ENCODE measurements around the gene BRSK1.
"Not testable (repeated sequence)": the region's sequence is repeated elsewhere in the genome, so short reads cannot be mapped to it uniquely, and the experiment has no call there.

Gene BRSK1

DNA sequence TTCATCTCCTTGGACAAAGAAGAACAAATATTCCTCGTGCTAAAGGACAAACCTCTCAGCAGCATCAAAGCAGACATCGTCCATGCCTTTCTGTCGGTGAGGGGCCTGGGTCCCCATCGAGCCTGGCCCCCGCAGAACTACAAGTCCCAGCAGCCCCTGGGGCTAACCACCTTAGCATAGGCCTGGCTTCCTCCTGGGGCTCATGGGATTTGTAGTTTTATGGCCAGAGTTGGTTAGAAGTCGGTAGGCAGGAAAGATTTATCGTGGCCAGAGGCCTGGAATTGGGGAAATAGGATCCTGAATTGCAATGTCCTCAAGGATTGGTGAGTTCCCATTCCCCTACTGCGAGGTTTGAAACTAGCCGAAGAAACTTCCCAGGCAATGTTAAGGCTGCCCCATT, 21.7 kb downstream of the BRSK1 start:
- peak; percentile 11 for DNase-seq

DNA sequence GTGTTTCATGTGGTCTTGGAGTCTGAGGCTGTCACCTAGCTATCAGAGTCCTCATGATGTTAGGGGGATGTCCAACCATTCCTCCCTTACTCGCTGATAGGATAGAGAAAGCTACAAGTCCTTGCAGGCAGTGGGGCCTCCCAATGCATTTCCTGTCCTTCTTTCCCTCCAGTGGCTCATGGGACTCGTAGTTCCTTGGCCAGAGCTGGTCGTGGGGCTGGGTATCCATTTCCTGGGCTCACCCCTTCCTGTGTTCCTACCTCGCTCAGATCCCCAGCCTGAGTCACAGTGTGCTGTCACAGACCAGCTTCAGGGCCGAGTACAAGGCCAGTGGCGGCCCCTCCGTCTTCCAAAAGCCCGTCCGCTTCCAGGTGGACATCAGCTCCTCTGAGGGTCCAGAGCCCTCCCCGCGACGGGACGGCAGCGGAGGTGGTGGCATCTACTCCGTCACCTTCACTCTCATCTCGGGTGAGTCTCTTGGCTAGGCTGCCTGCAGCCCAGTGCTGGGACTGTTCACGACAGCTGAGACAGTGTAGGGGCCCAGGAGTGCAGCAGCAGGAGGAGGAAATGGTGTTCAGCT, 22.3 kb downstream of the BRSK1 start:
- DNase-seq = no peak

DNA sequence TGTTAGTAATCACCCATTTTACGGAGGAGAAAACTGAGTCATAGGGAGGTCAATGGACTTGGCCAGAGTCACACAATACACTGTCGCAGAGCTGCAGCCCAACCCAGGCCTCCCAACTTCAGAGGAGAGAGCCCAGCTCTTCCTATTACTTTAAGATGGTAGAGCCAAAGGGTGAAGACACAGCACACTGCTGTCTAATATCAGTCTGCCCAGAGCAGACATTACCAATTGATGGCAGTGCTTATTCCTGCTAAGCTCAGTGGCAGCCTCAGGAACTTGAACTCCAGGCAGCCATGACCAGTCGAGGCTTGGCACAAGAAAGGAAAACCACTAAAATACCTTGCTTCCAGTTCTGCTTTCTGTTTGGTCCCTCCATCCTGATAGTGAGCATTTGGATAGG, 22.9 kb downstream of the BRSK1 start:
- DNase-seq = no peak

DNA sequence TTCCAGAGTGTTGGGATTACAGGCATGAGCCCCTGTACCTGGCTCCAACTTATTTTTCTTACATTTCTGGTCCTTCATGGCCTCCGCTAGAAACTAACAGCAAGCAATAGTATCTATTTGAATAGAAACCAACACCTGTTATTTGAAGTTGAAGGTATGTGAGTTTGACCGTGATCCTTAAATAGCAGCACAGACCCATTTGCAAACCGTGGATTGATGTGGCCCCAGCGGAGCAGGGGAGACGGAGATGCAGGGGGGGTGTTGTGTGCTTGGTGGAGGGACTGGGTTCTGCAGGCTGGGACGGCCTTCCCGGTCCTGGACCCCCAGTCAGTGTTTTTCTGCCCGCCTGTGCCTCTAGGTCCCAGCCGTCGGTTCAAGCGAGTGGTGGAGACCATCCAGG, 24.5 kb downstream of the BRSK1 start:
- no peak for DNase-seq

DNA sequence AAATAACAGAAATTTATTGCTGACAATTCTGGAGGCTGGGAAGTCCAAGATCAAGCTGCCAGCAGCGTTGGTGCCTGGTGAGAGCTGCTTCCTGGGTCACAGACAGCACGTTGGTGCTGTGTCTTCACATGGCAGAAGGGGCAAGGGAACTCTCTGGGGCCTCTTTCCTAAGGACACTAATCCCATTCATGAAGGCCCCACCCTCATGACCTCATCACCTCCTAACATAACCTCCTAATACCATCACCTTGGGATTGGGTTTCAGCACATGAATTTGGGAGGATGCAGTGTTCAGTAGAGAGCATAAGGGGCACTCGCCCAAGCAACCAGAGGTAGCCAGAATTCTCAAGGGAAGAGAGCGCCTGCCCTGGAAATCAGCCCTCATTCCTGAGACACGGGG, 25.7 kb downstream of the BRSK1 start:
- DNase-seq = no peak

DNA sequence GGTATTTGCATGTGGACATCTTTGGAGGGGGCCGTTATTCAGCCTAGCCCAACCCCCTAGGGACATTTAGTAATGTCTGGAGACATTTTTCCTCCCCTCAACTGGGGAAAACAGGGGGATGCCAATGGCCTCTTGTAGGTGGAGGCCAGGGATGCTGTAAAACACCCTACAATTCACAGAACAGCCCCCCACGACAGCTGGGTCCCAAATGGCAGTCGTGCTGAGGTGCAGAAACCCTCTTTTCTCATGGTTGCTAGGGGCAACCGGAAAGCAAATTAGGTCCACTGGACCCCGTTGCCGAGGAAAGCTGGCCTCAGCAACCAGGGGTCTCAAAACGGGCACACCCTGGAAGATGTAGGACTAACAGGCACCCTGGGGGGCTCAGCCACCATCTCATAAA, 26.7 kb downstream of the BRSK1 start:
- no peak for DNase-seq

DNA sequence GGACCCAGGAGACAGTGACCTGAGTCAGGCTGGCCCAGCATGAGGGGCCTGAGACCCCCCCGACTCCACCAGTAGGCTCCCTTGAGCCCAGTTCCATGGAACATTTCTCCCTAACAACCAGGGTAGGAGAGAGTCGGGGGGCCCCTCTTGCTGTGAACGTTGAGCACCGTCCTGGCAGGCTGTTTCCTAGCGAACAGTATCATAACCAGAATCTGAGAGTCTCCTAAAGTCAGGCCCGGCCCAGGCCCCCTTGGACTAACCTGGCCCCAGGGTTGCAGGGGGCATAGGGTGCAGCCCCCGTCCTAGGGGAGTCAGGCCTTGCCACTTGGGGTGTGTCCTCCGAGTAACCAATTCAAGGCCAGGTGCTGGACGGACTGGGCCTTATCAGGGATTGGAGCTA, 27.6 kb downstream of the BRSK1 start:
- no peak for DNase-seq

DNA sequence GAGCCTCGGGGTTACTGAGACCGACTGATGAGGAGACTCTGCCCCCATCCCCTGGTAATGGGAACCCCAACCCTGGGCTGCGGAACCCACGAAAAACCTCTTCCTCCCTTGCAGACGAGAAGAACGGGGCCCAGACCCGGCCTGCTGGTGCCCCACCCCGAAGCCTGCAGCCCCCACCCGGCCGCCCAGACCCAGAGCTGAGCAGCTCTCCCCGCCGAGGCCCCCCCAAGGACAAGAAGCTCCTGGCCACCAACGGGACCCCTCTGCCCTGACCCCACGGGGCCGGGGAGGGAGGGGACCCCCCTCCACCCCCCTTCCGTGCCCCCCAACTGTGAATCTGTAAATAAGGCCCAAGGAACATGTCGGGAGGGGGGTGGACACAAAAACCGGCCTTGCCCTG, 28.0 kb downstream of the BRSK1 start:
- DNase-seq = no peak

DNA sequence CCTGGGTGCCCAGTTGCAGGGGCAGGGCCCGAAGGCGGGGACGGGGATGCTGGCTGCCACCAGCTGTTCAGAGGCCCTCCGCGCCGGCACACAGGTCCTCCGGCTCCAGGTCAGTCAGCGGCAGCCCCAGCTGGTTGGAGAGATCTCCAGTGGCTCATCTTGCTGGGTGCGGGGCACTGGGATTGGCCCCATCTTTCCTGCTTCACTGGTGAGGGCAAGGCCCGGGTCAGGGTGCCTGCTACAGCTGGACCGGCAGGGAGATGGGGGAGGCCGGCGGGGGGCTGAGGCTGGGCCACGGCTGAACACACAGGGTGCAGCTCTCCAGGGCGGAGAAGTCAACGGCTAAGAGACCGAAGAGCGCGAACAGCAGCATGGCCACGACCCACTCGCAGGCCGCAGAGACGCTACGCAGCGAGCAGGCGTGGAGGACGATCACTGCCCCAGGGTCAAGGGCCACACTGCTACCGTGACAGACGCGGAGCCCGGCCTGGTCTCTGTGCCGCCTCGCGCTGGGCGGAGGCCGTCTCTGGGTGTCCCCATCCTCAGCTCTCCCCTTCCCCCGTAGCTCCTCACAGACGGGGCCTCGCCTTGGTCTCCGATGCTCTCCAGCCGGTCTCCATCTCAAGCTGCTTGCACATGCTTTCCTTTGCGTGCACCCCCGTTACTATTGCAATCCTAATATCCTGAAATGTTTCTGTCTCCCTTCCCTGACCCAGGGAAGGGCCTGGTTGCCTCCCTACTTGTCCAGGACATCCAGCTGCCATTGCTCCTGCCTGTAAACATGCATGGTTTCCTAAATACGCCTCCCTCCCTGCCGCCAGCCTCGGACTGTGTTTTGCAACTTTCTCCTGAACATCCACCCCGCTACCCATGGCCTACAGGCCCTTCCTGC, 29.1 kb downstream of the BRSK1 start:
- DNase-seq = no peak

DNA sequence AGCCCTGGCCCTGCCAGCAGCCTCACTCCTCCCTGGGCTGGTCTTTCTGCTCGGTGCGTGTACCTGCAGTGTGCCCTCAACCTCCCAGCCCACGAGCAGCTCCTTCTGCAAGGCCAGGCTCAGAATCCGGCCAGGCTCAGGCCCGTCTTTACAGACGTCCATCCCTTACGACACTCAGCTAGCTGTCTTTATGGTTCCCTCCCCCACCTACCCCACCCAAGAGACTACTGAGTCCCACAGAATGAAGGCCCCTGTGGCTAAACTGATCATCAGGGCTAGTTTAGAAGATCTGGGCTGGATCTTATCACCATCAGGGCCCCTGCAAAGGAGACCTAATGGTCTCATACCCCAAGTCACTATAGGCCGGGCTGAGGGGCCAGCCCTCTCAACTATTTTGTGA, 30.6 kb downstream of the BRSK1 start:
- no peak for DNase-seq

DNA sequence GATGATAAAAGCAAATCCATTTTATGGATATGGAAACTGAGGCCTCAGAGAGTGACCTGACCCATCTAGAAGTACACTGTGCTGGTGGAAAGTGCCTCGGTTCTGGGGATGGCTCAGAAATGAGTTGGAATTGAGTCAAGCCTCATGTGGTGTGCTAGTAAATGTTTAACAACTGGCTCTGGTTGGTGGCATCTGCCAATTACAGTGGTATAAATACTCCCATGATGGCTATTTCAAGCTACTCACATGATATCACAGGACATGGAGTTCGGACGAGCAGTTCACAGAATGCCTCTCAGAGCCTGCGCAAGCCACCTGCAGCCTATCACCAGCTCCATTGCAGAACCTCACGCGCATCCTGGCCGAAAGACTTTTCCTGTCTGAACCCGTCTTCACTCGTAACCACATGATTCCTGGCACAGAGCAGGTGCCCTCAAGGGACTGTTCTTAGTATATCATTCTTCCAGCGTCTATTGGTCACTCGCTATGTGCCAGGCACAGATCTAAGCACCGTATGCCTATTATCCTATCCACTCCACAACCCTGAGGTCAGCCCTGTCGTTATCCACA, 32.2 kb downstream of the BRSK1 start:
- DNase-seq = no peak

DNA sequence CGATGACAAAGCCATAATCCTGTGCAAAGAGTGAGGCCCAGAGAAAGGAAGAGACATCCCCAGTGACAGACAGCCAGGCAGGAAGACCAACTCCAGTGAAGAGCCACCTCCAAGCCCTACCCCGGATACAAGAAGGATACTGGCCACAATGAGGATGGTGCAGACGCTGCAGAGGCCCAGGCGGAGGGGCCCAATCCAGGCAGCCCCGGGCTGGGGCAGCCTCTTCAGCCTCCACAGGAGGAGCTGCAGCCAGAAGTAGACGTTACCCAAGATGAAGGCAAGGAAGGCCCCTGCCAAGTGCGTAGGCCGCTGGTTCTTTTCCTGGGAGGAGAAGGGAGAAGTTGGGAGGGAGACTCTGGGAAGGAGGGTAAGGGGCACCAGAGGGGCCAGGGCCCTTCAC, 32.8 kb downstream of the BRSK1 start:
- DNase-seq = no peak

DNA sequence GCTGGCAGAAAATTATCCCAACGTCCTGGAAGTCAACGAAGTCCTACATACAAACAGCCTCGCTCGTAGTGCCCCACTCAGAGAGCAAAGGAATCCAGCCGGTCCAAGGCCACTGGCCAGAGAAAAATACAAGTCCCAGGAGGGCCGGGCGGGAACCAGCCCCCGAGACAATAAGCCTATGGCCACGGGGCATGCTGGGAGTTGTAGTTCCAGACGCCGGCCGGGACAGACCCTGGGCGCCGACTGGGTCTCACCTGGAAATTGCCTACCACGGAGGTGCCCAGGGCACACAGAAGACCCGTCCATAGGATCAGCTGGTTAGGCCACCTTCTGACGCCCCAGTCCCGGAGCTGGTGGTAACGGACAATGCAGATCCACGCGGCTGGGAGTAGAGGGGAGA, 36.0 kb downstream of the BRSK1 start:
- DNase-seq = no peak

DNA sequence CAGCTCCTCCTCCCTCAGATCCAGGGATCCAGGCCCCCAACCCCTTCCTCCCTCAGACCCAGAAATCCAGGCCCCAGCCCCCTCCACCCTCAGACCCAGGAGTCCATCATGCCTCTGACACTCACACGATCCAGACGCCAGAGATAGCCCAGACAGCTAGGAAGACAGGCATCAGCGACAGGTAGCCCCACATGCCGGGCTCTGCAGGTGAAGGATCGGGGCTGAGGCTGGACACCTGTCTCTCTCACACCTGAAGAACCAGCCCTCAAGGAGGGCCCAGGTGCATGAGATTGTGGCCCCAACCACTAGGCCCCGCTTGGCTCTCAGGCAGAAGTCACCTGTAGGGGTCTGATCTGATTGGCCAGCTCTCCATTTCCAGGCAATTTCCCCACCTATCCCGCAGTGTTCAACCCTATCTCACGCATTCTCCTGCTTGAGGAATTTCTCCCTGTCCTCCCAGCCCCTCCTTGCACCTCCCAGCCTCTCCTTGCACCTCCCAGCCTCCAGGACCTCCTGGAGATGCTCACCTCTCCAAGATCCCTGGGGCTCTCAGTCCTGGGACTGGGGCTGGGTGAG, 37.1 kb downstream of the BRSK1 start:
- no peak for DNase-seq

DNA sequence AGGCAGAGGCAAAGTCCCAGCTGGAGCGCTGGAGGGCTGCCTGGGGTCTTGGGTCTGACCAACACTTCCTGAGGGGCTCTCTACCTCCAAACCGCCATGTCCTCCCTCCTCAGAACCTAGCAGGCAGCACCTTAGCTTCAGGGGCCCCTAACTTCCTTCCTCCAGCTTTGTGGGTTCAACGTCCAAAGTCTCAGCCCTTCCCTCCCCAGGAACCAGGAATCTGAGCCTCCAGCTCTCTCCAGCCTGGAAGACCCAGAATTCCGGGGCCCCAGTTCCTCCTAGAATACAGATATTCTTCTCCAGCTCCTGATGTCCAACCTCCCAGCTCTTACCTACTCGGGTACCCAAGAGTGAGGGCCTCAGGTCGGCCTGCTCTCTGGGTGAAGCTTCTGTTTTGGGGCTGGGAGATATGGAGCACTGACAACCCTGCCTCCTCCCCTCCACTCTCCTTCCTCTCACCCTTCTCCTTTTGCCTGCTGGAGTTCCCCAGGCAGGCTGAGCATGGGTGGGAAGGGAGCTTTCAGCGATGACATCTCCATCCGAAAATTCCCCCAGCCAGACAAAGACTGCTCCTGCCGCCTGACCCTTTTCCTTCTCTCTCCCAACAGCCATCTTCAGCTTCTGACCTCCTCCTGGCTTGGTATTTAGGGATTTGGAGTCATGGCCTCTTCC, 37.8 kb downstream of the BRSK1 start:
- no peak for DNase-seq

DNA sequence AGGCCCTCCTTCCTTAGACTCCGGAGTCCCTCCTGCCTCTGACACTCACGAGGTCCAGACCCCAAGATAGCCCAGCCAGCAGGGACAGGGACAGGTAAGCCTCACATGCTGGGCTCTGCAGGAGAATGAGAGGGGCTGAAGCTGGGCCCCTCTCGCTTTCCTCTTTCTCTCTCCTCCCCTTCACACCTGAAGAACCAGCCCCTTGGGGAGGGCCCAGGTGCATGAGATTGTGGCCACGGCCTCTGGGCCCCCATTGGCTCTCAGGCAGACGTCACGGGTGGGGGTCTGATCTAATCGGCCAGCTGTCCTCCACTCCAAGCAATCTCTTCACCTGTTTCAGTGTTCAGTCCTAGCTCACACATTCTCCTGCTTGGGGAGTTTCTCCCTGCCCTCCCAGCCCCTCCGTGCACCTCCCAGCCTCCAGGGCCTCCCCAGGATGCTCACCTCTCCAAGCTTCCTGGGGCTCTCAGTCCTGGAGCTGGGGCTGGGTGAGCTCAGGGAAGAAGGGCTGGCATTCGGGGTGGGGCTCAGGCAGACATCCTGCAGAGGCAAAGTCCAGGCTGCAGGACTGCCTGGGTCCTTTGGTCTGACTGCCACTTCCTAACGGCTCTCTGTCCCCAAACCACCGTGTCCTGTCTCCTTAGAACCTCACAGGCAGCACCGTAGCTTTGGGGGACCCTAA, 38.5 kb downstream of the BRSK1 start:
- DNase-seq = no peak

DNA sequence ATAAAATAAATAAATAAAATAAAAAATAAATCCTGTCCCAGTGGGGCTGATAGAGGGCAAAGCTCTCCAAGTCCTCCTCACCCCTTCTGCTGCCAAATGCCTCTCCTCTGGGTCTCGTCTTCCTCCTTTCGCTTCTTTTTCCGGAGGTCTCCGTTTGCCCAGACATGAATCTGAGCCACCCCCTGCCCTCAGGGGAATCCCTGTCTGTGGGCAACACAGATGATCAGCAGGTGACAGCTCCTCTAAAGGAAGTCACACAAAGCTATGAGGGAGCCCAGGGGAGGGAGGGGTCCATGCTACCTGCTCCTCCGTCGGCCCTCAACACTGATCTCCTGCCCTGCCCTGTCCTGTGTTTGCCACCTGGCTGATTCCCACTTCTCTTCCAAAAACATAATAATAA, 40.9 kb downstream of the BRSK1 start:
- DNase-seq = no peak

DNA sequence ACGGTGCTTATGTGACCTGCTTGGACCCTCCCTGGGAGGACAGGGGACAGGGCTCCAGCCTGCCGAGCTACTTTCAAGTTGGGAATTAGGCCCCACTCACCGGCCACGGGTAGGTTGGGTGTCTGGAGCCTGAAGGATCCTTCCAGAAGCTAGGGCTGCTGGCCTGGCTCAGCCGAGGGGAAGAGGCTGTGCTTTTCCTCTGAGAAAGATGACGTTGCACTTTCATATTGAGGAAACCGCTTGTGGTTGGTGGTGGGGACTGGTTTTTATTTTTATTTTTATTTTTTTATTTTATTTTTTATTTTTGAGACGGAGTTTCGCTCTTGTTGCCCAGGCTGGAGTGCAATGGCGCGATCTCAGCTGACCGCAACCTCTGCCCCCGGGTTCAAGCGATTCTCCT, 41.4 kb downstream of the BRSK1 start, which contains the start of gene TMEM150B:
Gene TMEM150B, minus strand, starts transcription at position 170 of the 400 bp plus-strand sequence. CDS start 4,305 bp downstream, outside the sequence.
- DNase-seq = no peak

DNA sequence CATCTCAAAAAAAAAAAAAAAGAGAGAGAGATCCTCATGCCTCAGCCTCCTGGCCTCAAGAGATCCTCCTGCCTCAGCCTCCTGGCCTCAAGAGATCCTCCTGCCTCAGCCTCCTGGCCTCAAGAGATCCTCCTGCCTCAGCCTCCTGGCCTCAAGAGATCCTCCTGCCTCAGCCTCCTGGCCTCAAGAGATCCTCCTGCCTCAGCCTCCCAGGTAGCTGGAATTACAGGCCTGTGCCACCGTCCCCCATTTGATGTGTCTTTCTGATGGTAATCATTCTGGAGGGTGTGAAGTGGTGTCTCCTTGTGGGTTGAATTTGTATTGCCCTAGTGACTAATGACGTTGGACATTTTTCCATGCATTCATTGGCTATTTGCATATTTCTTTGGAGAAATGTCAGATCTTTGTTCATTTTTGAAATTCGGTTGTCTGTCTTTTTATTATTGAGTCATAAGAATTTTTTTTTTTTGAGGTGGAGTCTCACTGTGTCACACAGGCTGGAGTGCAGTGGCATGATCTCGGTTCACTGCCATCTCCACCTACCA, 45.0 kb downstream of the BRSK1 start:
- DNase-seq = not testable (repeated sequence)

DNA sequence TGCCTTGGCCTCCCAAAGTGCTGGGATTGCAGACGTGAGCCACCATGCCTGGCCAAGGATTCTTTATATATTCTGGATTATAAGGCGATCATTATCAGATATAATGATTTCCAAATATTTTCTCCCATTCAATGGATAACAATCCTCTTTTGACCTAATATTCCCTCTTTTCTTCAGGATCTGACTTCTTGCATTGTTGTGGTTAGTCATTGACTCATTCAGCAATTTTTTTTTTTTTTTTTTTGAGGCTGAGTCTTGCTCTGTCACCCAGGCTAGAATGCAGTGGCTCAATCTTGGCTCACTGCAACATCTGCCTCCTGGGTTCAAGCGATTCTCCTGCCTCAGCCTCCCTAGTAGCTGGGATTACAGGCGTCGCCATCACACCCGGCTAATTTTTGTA, 46.0 kb downstream of the BRSK1 start:
- DNase-seq = not testable (repeated sequence)

DNA sequence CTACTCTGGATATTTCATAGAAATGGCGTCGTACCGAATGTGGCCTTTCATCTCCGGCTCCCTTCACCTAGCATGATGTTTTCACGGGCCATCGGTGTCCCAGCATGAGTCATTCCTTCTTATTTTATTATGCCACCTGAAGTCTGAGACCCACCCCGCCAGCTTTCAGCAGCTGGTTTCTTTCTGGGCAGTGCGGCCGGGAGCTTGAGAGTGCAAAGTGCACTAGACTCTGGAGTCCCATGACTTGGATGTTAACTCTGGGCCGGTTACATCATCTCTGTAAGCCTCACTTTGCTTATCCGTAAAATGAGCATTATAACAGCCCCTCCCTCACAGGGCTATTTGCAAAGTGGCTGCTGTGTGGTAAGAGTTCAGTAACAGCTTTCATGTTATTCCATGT, 50.1 kb downstream of the BRSK1 start:
- no peak for DNase-seq

DNA sequence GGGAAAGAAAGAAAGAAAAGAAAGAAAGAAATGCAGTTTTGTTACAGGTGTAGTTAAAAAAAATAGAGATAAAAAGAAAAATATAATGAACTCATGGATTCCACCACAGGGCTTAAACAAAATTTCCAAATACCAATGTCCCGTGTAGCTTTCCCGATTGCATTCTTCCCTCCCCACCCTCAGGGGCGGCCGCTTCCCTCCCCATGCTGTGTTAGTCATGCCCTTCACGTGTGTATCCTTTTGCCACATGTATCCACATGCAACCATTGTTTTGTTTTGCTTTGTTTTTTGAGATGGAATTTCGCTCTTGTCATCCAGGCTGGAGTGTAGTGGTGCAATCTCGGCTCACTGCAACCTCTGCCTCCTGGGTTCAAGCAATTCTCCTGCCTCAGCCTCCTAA, 52.3 kb downstream of the BRSK1 start:
- no peak for DNase-seq

All from NCI-H1092 (cell line).